RWPE2 (cell line): ENCODE data around the gene POU3F4.

ENCODE experiments used
- ATAC-seq: fragments of 200-7000 bp; cut with Tn5 transposase; 3 replicates; pipeline ENCODE4 v1.9.1; 2021; ENCODE audit warnings: low read depth
- DNase-seq: peaks from one replicate; pipeline ENCODE4 v3.0.0-alpha.2; 2020; ENCODE audit warnings: low spot score
- H3K27ac ChIP-seq: fragments of 450-650 bp; 2 replicates; pipeline ENCODE4 v1.5.1; 2017; ENCODE audit warnings: mild to moderate bottlenecking; ENCODE audit not compliant: poor library complexity, severe bottlenecking
- H3K27me3 ChIP-seq: fragments of 250-450 bp; sonication (Bioruptor Pico); 2 replicates; pipeline ENCODE4 v1.5.1; 2021; ENCODE audit warnings: mild to moderate bottlenecking, moderate library complexity; ENCODE audit not compliant: insufficient read depth, poor library complexity, severe bottlenecking
- H3K36me3 ChIP-seq: fragments of 250-450 bp; sonication (Bioruptor Pico); 2 replicates; pipeline ENCODE4 v1.5.1; 2020; ENCODE audit warnings: low read depth, mild to moderate bottlenecking, moderate library complexity
- H3K4me1 ChIP-seq: fragments of 250-450 bp; sonication (Bioruptor Pico); 2 replicates; pipeline ENCODE4 v1.5.1; 2021; ENCODE audit warnings: mild to moderate bottlenecking, moderate library complexity; ENCODE audit not compliant: insufficient read depth, poor library complexity, severe bottlenecking
- H3K4me3 ChIP-seq: fragments of 250-450 bp; sonication (Bioruptor Pico); 2 replicates; pipeline ENCODE4 v1.5.1; 2021; ENCODE audit warnings: mild to moderate bottlenecking, moderate library complexity; ENCODE audit not compliant: severe bottlenecking
- H3K9me3 ChIP-seq: fragments of 250-450 bp; sonication (Bioruptor Pico); 2 replicates; pipeline ENCODE4 v1.5.1; 2021; ENCODE audit warnings: mild to moderate bottlenecking, moderate library complexity; ENCODE audit not compliant: severe bottlenecking
- TF ChIP-seq, protein P1 (sequence below): fragments of 450-650 bp; IDR thresholded peaks from one replicate; pipeline ENCODE4 v1.5.1; 2017; ENCODE audit warnings: mild to moderate bottlenecking, moderate library complexity; ENCODE audit not compliant: poor library complexity, severe bottlenecking

The POU3F4 gene

DNA sequence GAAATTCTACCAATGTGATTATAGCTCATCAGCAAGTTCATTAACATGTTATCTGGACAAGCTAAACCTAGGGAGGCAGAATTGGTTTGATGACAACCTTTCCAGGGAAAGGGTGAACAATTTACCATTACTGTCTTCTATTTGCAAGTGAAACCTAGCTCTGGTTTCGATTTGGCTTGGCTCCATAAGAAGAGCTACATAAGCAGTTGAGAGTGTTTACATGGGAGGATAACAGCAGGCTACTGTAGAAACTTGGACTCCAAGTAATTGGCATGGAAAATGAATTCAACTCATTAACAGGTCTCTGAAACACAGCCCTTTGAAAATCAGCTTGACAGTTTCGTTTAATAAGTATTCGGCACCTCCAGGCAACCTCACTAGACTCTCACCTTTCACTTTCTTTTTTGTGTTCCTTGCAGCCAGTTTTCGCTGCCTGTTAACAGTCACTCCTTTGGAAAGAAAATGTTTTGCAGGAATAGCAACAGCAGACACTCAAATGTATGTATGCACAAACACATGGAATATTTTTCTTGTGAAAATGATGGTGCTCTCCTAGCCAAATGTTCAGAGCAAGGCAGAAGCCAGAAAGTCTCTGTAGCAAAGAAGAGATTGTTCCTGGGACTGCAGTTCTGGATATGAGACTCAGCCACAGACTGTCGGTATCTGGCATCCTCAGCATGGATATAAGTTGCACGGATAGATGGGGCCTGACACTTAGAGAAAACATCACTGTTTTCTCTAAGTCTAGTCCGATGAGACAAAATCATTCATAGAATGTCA, 27.5 kb downstream of the POU3F4 start:
- DNase-seq (no peak), ATAC-seq (no peak)
- no peak overlapping the region for H3K4me3 ChIP-seq
- TF ChIP-seq, protein P1, sequence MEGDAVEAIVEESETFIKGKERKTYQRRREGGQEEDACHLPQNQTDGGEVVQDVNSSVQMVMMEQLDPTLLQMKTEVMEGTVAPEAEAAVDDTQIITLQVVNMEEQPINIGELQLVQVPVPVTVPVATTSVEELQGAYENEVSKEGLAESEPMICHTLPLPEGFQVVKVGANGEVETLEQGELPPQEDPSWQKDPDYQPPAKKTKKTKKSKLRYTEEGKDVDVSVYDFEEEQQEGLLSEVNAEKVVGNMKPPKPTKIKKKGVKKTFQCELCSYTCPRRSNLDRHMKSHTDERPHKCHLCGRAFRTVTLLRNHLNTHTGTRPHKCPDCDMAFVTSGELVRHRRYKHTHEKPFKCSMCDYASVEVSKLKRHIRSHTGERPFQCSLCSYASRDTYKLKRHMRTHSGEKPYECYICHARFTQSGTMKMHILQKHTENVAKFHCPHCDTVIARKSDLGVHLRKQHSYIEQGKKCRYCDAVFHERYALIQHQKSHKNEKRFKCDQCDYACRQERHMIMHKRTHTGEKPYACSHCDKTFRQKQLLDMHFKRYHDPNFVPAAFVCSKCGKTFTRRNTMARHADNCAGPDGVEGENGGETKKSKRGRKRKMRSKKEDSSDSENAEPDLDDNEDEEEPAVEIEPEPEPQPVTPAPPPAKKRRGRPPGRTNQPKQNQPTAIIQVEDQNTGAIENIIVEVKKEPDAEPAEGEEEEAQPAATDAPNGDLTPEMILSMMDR: no peak
- no peaks in the 10 kb centered on the region for H3K36me3 ChIP-seq
- no peak overlapping the region for H3K27ac ChIP-seq
- no peaks in the 10 kb centered on the region for H3K9me3 ChIP-seq
- H3K27me3 ChIP-seq: no peaks in the 10 kb centered on the region
- H3K4me1 ChIP-seq: no peaks in the 10 kb centered on the region
